VCaP (cell line): ENCODE measurements around the gene KDM6A.
"Not testable (repeated sequence)": the region's sequence is repeated elsewhere in the genome, so short reads cannot be mapped to it uniquely, and the experiment has no call there.

Experiments used
- H3K27ac ChIP-seq: fragments of 450-650 bp; 2 replicates; pipeline ENCODE4 v1.5.1; 2017
- TF ChIP-seq, protein P1 (sequence below): fragments of 450-650 bp; conservative IDR thresholded peaks from 2 replicates; pipeline ENCODE4 v1.5.1; 2017; ENCODE audit warnings: mild to moderate bottlenecking, moderate library complexity

The KDM6A gene

DNA sequence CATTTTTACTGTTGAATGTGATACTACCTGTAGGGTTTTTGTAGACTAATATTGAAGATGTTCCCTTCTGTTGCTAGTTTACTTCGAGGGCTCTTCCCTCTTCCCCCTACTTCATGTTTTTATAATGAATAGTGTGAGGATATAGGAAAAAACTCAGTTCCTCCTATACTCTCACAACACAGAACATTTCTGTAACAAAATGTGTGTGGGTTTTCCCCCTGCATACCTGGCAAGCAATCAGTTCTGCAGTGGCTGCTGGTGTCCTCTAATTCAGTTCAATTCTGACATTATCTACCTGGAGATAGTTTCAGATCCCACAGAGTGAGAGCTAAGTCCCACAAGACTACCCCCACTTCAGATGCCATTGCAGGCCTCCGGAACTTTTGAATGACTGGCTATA is 107.9 kb downstream of the KDM6A start:
- H3K27ac ChIP-seq, result no peak overlapping the region
- TF ChIP-seq, protein P1, sequence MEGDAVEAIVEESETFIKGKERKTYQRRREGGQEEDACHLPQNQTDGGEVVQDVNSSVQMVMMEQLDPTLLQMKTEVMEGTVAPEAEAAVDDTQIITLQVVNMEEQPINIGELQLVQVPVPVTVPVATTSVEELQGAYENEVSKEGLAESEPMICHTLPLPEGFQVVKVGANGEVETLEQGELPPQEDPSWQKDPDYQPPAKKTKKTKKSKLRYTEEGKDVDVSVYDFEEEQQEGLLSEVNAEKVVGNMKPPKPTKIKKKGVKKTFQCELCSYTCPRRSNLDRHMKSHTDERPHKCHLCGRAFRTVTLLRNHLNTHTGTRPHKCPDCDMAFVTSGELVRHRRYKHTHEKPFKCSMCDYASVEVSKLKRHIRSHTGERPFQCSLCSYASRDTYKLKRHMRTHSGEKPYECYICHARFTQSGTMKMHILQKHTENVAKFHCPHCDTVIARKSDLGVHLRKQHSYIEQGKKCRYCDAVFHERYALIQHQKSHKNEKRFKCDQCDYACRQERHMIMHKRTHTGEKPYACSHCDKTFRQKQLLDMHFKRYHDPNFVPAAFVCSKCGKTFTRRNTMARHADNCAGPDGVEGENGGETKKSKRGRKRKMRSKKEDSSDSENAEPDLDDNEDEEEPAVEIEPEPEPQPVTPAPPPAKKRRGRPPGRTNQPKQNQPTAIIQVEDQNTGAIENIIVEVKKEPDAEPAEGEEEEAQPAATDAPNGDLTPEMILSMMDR, result no peak

DNA sequence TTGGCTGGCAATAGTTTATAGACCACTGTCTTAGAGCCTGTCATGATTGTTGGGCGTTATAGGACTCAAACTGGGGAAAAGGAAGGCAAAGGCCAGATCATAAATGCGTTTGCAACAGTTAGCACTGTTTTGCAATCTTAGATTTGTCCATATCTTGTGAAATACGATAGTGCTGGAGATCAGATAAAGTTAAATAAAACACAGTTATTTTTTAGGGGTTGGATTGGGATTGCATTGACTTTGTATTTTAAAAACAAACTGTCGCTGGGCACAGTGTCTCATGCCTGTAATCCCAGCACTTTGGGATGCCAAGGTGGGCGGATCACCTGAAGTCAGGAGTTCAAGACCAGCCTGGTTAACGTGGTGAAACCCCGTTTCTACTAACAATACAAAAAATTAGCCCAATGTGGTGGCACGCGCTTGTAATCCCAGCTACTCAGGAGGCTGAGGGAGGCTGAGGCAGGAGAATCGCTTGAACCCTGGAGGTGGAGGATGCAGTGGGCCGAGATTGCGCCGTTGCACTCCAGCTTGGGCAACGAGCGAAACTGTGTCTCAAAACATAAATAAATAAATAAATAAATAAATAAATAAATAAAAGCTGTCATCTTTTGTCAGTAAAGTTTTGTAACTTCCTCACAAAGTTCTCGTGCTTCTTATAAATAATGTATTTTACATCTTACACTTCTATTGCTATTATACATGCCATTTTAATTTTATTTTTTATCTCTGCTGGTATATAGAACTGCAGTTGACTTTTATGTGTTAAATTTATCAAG is 117.2 kb downstream of the KDM6A start:
- TF ChIP-seq, protein P1, result no peak

DNA sequence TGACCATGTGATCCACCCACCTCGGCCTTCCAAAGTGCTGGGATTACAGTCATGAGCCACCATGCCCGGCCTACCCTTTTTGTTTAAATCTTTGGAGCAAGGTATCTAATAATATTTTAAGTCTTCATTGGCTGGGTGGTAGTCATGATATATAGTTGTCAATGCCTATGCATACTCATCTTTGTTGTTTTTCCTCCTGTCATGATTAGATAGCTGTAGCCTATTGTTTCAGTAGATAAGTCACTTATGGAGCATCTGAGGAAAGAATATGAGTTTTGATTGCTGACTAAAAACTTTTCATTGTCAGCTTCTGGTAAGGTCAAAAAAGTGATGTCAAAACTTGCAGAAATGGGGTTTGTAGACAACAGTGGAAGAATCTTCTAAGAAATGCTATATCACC is 119.8 kb downstream of the KDM6A start:
- no peak overlapping the region for H3K27ac ChIP-seq
- TF ChIP-seq, protein P1, result no peak

More for the DNA sequence above, 117.2 kb downstream of the KDM6A start:
- no peak overlapping the region for H3K27ac ChIP-seq

DNA sequence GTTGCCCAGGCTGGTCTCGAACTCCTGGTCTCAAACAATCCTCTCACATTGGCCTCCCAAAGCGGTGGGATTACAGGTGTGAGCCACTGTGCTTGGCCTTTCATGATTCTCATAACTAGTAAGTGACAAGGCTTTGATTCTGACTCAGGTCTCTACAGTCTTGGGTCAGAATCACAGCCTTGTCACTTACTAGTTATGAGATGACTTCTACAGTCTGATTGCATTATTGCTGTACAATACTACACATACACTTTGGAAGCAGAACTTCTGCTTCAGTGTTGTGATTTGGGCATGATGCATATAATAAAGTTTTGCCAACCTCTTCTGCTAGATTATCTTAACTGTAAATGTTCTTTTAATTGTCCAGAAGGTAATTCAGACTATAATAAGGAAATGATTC is 123.3 kb downstream of the KDM6A start:
- H3K27ac ChIP-seq, result no peak overlapping the region
- TF ChIP-seq, protein P1, result no peak

DNA sequence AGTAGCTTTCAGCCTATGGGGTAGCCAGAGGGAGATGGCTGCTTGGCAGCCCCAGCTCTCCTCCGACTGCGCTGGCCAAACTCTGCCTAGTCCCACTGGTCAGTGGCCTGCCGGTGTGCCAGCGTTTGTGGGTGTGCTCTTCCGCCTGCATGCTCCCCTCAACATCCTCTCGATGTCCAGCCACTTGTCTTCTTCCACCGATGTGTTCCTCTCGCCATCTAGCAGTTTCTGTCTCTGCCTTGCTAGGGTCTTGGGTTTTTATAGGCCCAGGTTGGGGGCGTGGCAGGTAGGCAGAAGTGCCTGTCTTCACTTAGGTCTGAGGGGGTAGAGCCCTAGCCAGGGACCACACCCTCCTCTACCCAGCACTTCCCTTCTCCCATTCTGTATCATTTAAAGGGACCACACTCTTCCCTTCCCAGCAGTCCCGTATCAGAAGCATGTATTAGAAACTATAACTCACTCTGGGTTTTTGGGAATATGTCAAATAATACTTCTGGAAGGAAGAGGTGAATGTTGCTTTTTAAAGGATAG is 124.4 kb downstream of the KDM6A start:
- H3K27ac ChIP-seq, result no peak overlapping the region
- TF ChIP-seq, protein P1, result no peak

DNA sequence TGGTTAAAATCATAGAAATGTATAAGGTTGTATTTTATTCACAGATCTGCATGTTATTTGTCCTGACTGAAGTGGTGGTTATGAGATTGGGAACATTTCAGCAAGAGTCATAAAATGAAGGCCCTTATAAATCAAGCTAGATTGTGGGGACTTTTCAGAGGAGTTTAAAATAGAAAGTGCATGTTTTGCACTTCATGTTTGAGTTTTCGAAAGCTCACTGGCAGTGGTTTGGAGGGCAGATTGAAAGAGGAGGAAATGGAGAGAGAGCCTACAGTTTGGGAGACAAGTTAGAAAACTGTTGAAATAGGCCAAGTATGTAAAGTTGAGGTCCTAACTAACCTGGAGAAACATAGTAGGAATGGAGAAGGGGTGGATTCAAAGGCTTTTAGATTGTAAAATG is 124.9 kb downstream of the KDM6A start:
- H3K27ac ChIP-seq, result no peak overlapping the region

DNA sequence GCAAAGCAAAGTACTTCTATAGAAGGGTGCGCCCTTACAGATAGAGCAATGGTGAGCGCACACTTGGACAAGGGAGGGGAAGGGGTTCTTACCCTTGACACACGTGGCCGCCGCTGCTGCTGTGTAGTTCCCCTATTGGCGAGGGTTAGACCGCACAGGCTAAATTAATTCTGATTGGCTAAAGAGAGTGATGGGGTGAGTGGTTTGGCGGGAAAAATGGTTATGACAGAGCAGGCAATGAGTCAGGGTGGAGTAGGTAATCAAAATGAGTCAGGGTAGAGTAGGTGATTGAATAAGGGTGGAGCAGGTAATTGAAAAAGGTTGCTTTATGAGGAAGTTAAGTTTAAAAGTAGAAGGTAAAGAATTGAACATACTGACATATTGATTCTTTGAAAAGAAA is 126.2 kb downstream of the KDM6A start:
- H3K27ac ChIP-seq, result not testable (repeated sequence)

More for the DNA sequence above, 124.9 kb downstream of the KDM6A start:
- TF ChIP-seq, protein P1, result no peak

DNA sequence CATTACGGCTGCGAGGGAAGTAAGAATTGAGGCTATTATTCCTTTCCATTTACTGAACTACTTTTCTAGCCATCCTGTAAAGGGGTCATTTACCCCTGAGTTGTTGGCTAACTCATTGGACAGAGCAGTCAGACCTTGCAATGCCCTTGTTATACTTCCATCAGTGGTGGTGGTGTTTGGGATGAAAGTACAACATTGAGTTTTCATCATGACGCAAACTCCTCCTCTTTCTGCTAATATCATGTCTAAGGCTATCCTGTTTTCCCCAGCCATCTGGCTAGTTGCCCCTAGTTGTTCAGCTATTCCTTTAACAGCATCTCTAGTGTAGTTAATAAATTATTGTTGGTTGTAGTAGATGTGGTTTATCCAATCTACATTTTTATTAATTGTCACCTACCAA is 126.9 kb downstream of the KDM6A start:
- not testable (repeated sequence) for H3K27ac ChIP-seq
